WERI-Rb-1 (cell line): ENCODE measurements around the gene CAMKMT.

Experiments
- DNase-seq: peaks from one replicate; pipeline ENCODE4 v3.0.0-alpha.2; 2020
- H3K27ac ChIP-seq: fragments of 250-450 bp; sonication (Bioruptor Pico); 2 replicates; pipeline ENCODE4 v1.5.1; 2020; ENCODE audit warnings: mild to moderate bottlenecking, moderate library complexity
- H3K27me3 ChIP-seq: fragments of 250-450 bp; sonication (Bioruptor Pico); 2 replicates; pipeline ENCODE4 v1.5.1; 2021; ENCODE audit warnings: mild to moderate bottlenecking, low read depth, moderate library complexity; ENCODE audit not compliant: insufficient read depth, severe bottlenecking
- H3K36me3 ChIP-seq: fragments of 250-450 bp; sonication (Bioruptor Pico); 2 replicates; pipeline ENCODE4 v1.5.1; 2020; ENCODE audit warnings: mild to moderate bottlenecking, moderate library complexity
- H3K4me3 ChIP-seq: 2 replicates; pipeline ENCODE4 v1.5.1; 2011; ENCODE audit warnings: low read depth, mild to moderate bottlenecking, control low read depth, low read length
- H3K9me3 ChIP-seq: fragments of 250-450 bp; sonication (Bioruptor Pico); 2 replicates; pipeline ENCODE4 v1.5.1; 2021; ENCODE audit warnings: mild to moderate bottlenecking, moderate library complexity; ENCODE audit not compliant: severe bottlenecking
- TF ChIP-seq, protein P1 (sequence below): IDR thresholded peaks from 2 replicates; pipeline ENCODE4 v1.5.1; 2011; ENCODE audit warnings: low read depth, mild to moderate bottlenecking, control low read depth, inconsistent platforms, low read length

The CAMKMT gene

DNA sequence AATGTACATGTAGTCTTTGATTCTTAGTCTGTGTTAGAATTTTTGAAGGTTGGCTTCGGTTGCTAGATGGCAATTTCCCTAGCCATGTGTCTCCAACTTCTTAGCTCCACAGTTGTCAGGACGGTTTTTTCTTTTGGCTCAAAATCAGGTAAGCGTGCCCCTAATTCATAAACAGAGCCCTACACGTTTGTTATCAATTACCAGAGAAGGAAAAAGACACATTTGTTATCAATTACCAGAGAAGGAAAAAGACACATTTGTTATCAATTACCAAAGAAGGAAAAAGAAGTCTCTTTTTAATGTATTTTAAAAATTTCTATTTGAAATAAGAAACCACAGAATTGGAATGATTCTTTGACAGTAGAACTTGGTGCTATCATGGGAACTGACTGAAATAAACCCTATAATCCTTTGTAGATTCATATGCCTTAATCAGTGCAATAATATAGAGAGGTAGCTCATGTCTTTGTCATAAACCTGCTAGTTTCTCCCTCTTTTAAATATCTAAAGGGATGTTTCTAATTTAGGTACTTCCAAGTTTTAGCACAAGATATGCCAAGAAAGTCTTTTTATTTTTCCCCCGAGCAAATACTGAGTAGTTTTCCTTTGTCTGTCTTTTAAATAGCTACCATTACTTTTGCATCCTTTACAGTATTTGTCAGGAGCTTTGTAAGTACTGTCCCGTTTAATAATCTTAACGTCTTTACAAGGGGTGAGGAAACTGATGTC is 35.9 kb downstream of the CAMKMT start:
- TF ChIP-seq, protein P1, sequence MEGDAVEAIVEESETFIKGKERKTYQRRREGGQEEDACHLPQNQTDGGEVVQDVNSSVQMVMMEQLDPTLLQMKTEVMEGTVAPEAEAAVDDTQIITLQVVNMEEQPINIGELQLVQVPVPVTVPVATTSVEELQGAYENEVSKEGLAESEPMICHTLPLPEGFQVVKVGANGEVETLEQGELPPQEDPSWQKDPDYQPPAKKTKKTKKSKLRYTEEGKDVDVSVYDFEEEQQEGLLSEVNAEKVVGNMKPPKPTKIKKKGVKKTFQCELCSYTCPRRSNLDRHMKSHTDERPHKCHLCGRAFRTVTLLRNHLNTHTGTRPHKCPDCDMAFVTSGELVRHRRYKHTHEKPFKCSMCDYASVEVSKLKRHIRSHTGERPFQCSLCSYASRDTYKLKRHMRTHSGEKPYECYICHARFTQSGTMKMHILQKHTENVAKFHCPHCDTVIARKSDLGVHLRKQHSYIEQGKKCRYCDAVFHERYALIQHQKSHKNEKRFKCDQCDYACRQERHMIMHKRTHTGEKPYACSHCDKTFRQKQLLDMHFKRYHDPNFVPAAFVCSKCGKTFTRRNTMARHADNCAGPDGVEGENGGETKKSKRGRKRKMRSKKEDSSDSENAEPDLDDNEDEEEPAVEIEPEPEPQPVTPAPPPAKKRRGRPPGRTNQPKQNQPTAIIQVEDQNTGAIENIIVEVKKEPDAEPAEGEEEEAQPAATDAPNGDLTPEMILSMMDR: no peak
- DNase-seq: no peak
- H3K4me3 ChIP-seq: no peak overlapping the region
- no peaks in the 10 kb centered on the region for H3K27me3 ChIP-seq
- no peaks in the 10 kb centered on the region for H3K36me3 ChIP-seq
- no peak overlapping the region for H3K27ac ChIP-seq
- H3K9me3 ChIP-seq: no peaks in the 10 kb centered on the region

DNA sequence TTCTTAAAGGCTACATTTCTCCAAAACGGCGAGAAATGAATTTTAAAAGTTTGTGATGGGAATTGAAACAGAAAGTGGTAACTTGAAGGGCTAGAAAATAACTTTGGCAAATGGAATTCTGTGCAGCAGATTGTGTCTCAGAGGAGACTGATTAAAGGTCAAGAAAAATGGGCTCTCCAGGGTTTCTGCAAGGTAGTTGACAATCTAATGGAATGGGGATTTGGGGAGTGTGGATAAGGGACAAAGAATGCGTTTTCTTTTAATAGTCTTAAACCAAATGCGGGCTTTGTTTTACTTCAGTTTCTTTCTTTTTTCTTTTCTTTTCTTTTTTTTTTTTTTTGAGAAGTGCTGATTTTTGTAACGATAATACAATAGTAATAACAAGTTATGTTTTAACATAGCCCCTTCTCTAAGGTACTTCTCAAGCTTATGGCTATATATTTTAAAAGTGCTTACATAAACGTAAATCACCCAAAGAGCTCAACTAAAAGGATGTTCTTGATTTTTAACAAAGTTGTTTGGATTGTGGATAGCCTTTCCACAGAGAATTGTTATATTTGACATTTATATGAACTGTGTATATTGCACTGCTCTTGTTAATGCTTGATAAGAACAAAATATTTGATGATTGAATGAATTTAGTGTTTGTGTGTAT is 36.6 kb downstream of the CAMKMT start:
- Histone ChIP-seq H3K9me3 (no peaks in the 10 kb centered on the region), H3K27ac (no peak overlapping the region), H3K4me3 (no peak overlapping the region), H3K36me3 (no peaks in the 10 kb centered on the region), H3K27me3 (no peaks in the 10 kb centered on the region)
- TF ChIP-seq, protein P1: no peak
- DNase-seq: no peak

DNA sequence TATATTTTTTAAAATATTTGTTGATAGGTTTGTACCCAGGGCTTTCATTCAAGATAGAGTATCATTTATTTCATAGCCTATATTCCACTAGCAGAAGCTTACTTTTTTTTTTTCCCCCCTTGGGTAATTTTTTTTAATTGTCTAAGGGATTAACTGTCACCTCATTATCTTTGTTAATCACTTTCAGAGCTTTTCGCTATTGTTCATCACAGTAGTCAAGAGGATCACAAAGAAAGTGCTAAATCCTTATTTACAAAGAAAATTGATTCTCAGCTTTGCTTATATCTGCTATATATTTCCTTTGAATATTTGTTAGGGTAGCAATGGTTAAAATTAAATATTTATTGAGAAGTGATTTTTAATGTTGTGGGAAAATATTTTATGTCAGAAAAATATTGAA is 59.0 kb downstream of the CAMKMT start:
- H3K9me3 ChIP-seq: peaks cover 4% of the 10 kb centered on the region
- no peaks in the 10 kb centered on the region for H3K36me3 ChIP-seq
- no peaks in the 10 kb centered on the region for H3K27me3 ChIP-seq
- DNase-seq: no peak
- TF ChIP-seq, protein P1: no peak
- no peak overlapping the region for H3K27ac ChIP-seq
- no peak overlapping the region for H3K4me3 ChIP-seq

- Histone ChIP-seq H3K27me3 (no peaks in the 10 kb centered on the region), H3K4me3 (no peak overlapping the region), H3K36me3 (no peaks in the 10 kb centered on the region), H3K27ac (no peak overlapping the region), H3K9me3 (peaks cover 4% of the 10 kb centered on the region)
- TF ChIP-seq, protein P1: no peak
- no peak for DNase-seq
Observed at GRCh38 chr2:44424211-44424610, 62.5 kb downstream of the CAMKMT start.

GRCh38 chr2:44429034-44429433 is 67.3 kb downstream of the CAMKMT start:
- Histone ChIP-seq H3K36me3 (no peaks in the 10 kb centered on the region), H3K4me3 (no peak overlapping the region), H3K27ac (no peak overlapping the region), H3K9me3 (no peaks in the 10 kb centered on the region), H3K27me3 (no peaks in the 10 kb centered on the region)
- TF ChIP-seq, protein P1: no peak
- no peak for DNase-seq

DNA sequence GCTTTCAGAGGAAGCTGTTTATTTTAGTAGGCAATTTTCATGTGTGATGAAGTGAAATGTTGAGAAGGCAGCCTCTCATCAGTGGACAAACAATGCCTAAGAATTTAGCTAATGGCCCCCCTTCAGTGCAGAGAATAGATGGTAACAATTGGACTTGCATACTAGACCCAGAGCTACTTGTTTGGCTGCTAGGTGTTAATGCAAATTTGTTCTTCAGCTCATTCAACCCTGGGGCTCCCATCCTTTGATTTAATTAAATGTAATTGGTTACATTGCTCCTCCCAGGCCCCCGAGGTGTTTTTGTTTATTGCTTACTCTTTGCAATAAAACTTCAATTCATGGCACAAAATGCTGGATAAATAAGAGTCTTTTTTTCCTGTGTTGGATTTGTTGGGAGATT is 68.6 kb downstream of the CAMKMT start:
- H3K27ac ChIP-seq: no peak overlapping the region
- TF ChIP-seq, protein P1: no peak
- H3K36me3 ChIP-seq: no peaks in the 10 kb centered on the region
- H3K9me3 ChIP-seq: no peaks in the 10 kb centered on the region
- H3K4me3 ChIP-seq: no peak overlapping the region
- H3K27me3 ChIP-seq: no peaks in the 10 kb centered on the region
- no peak for DNase-seq
